ENCODE measurements around the gene RCVRN.
"Not testable (repeated sequence)": the region's sequence is repeated elsewhere in the genome, so short reads cannot be mapped to it uniquely, and the experiment has no call there.

RCVRN gene

GRCh38 chr17:9924735-9925191 lies 19.7 kb upstream of the RCVRN start:
- H3K4me3 ChIP-seq (ENCODE audit: insufficient read depth, low read depth, low read length, poor library complexity, severe bottlenecking): no peak overlapping the region
- H3K4me1 ChIP-seq (ENCODE audit: control insufficient read depth, insufficient read depth, low read length, poor library complexity, severe bottlenecking): no peaks in the 10 kb centered on the region
- no peaks in the 10 kb centered on the region for H3K36me3 ChIP-seq (ENCODE audit: control insufficient read depth, insufficient read depth, low read length)
- no peaks in the 10 kb centered on the region for H3K9me3 ChIP-seq (ENCODE audit: control insufficient read depth, low read length)
- H3K27me3 ChIP-seq (replicated peaks; ENCODE audit: control insufficient read depth, insufficient read depth, low read length, poor library complexity, severe bottlenecking): no peaks in the 10 kb centered on the region
- DNase-seq: no peak
- no peak overlapping the region for H3K27ac ChIP-seq (ENCODE audit: insufficient read depth, low read length, poor library complexity, severe bottlenecking)

GRCh38 chr17:9922012-9922848 lies 17.2 kb upstream of the RCVRN start:
- Histone ChIP-seq H3K27ac (ENCODE audit: insufficient read depth, low read length, poor library complexity, severe bottlenecking) (no peak overlapping the region), H3K9me3 (ENCODE audit: control insufficient read depth, low read length) (no peaks in the 10 kb centered on the region), H3K27me3 (replicated peaks; ENCODE audit: control insufficient read depth, insufficient read depth, low read length, poor library complexity, severe bottlenecking) (no peaks in the 10 kb centered on the region), H3K4me3 (ENCODE audit: insufficient read depth, low read depth, low read length, poor library complexity, severe bottlenecking) (no peak overlapping the region), H3K36me3 (ENCODE audit: control insufficient read depth, insufficient read depth, low read length) (no peaks in the 10 kb centered on the region), H3K4me1 (ENCODE audit: control insufficient read depth, insufficient read depth, low read length, poor library complexity, severe bottlenecking) (no peaks in the 10 kb centered on the region)
- no peak for DNase-seq

GRCh38 chr17:9921216-9921615 lies 16.1 kb upstream of the RCVRN start:
- H3K36me3 ChIP-seq (ENCODE audit: control insufficient read depth, insufficient read depth, low read length); DNase-seq; H3K4me1 ChIP-seq (ENCODE audit: control insufficient read depth, insufficient read depth, low read length, poor library complexity, severe bottlenecking); H3K27ac ChIP-seq (ENCODE audit: insufficient read depth, low read length, poor library complexity, severe bottlenecking); H3K4me3 ChIP-seq (ENCODE audit: insufficient read depth, low read depth, low read length, poor library complexity, severe bottlenecking); H3K27me3 ChIP-seq (replicated peaks; ENCODE audit: control insufficient read depth, insufficient read depth, low read length, poor library complexity, severe bottlenecking); H3K9me3 ChIP-seq (ENCODE audit: control insufficient read depth, low read length): not testable (repeated sequence)

- H3K4me1 ChIP-seq (ENCODE audit: control insufficient read depth, insufficient read depth, low read length, poor library complexity, severe bottlenecking): no peaks in the 10 kb centered on the region
- H3K4me3 ChIP-seq (ENCODE audit: insufficient read depth, low read depth, low read length, poor library complexity, severe bottlenecking): no peak overlapping the region
- H3K27me3 ChIP-seq (replicated peaks; ENCODE audit: control insufficient read depth, insufficient read depth, low read length, poor library complexity, severe bottlenecking): no peaks in the 10 kb centered on the region
- H3K27ac ChIP-seq (ENCODE audit: insufficient read depth, low read length, poor library complexity, severe bottlenecking): no peak overlapping the region
- H3K9me3 ChIP-seq (ENCODE audit: control insufficient read depth, low read length): no peaks in the 10 kb centered on the region
- no peaks in the 10 kb centered on the region for H3K36me3 ChIP-seq (ENCODE audit: control insufficient read depth, insufficient read depth, low read length)
- DNase-seq: no peak
Observed at GRCh38 chr17:9918804-9919352, 13.8 kb upstream of the RCVRN start.

GRCh38 chr17:9918352-9918751 lies 13.3 kb upstream of the RCVRN start:
- H3K4me3 ChIP-seq (ENCODE audit: insufficient read depth, low read depth, low read length, poor library complexity, severe bottlenecking): no peak overlapping the region
- no peaks in the 10 kb centered on the region for H3K4me1 ChIP-seq (ENCODE audit: control insufficient read depth, insufficient read depth, low read length, poor library complexity, severe bottlenecking)
- H3K36me3 ChIP-seq (ENCODE audit: control insufficient read depth, insufficient read depth, low read length): no peaks in the 10 kb centered on the region
- H3K27ac ChIP-seq (ENCODE audit: insufficient read depth, low read length, poor library complexity, severe bottlenecking): no peak overlapping the region
- no peaks in the 10 kb centered on the region for H3K27me3 ChIP-seq (replicated peaks; ENCODE audit: control insufficient read depth, insufficient read depth, low read length, poor library complexity, severe bottlenecking)
- no peak for DNase-seq
- H3K9me3 ChIP-seq (ENCODE audit: control insufficient read depth, low read length): no peaks in the 10 kb centered on the region

GRCh38 chr17:9917801-9918200 lies 12.7 kb upstream of the RCVRN start:
- no peak overlapping the region for H3K4me3 ChIP-seq (ENCODE audit: insufficient read depth, low read depth, low read length, poor library complexity, severe bottlenecking)
- DNase-seq: no peak
- H3K36me3 ChIP-seq (ENCODE audit: control insufficient read depth, insufficient read depth, low read length): no peaks in the 10 kb centered on the region
- H3K4me1 ChIP-seq (ENCODE audit: control insufficient read depth, insufficient read depth, low read length, poor library complexity, severe bottlenecking): no peaks in the 10 kb centered on the region
- no peaks in the 10 kb centered on the region for H3K9me3 ChIP-seq (ENCODE audit: control insufficient read depth, low read length)
- H3K27me3 ChIP-seq (replicated peaks; ENCODE audit: control insufficient read depth, insufficient read depth, low read length, poor library complexity, severe bottlenecking): no peaks in the 10 kb centered on the region
- H3K27ac ChIP-seq (ENCODE audit: insufficient read depth, low read length, poor library complexity, severe bottlenecking): no peak overlapping the region

- Histone ChIP-seq H3K4me1 (ENCODE audit: control insufficient read depth, insufficient read depth, low read length, poor library complexity, severe bottlenecking) (no peaks in the 10 kb centered on the region), H3K4me3 (ENCODE audit: insufficient read depth, low read depth, low read length, poor library complexity, severe bottlenecking) (no peak overlapping the region), H3K36me3 (ENCODE audit: control insufficient read depth, insufficient read depth, low read length) (no peaks in the 10 kb centered on the region), H3K27me3 (replicated peaks; ENCODE audit: control insufficient read depth, insufficient read depth, low read length, poor library complexity, severe bottlenecking) (no peaks in the 10 kb centered on the region), H3K9me3 (ENCODE audit: control insufficient read depth, low read length) (no peaks in the 10 kb centered on the region), H3K27ac (ENCODE audit: insufficient read depth, low read length, poor library complexity, severe bottlenecking) (no peak overlapping the region)
- no peak for DNase-seq
Observed at GRCh38 chr17:9917131-9917530, 12.1 kb upstream of the RCVRN start.

GRCh38 chr17:9916108-9916507 lies 11.0 kb upstream of the RCVRN start:
- Histone ChIP-seq H3K27ac (ENCODE audit: insufficient read depth, low read length, poor library complexity, severe bottlenecking) (no peak overlapping the region), H3K4me3 (ENCODE audit: insufficient read depth, low read depth, low read length, poor library complexity, severe bottlenecking) (no peak overlapping the region), H3K9me3 (ENCODE audit: control insufficient read depth, low read length) (no peaks in the 10 kb centered on the region), H3K4me1 (ENCODE audit: control insufficient read depth, insufficient read depth, low read length, poor library complexity, severe bottlenecking) (no peaks in the 10 kb centered on the region), H3K36me3 (ENCODE audit: control insufficient read depth, insufficient read depth, low read length) (no peaks in the 10 kb centered on the region), H3K27me3 (replicated peaks; ENCODE audit: control insufficient read depth, insufficient read depth, low read length, poor library complexity, severe bottlenecking) (no peaks in the 10 kb centered on the region)
- DNase-seq: no peak

- no peak overlapping the region for H3K4me3 ChIP-seq (ENCODE audit: insufficient read depth, low read depth, low read length, poor library complexity, severe bottlenecking)
- no peak overlapping the region for H3K27ac ChIP-seq (ENCODE audit: insufficient read depth, low read length, poor library complexity, severe bottlenecking)
- no peak for DNase-seq
- H3K36me3 ChIP-seq (ENCODE audit: control insufficient read depth, insufficient read depth, low read length): no peaks in the 10 kb centered on the region
- H3K27me3 ChIP-seq (replicated peaks; ENCODE audit: control insufficient read depth, insufficient read depth, low read length, poor library complexity, severe bottlenecking): no peaks in the 10 kb centered on the region
- no peaks in the 10 kb centered on the region for H3K4me1 ChIP-seq (ENCODE audit: control insufficient read depth, insufficient read depth, low read length, poor library complexity, severe bottlenecking)
- no peaks in the 10 kb centered on the region for H3K9me3 ChIP-seq (ENCODE audit: control insufficient read depth, low read length)
Observed at GRCh38 chr17:9913476-9913875, 8.4 kb upstream of the RCVRN start.
